WTC11 (cell line): ENCODE results near the gene NUP210. TPM values are rescaled to one million over a fixed set of nuclear protein-coding genes. Genes with fewer than 3 reads are reported as not detected.

Source experiments
- ATAC-seq: fragments of 200-7000 bp; cut with Tn5 transposase; 2 replicates; pipeline ENCODE4 v1.10.0; 2021; ENCODE audit warnings: mild to moderate bottlenecking, moderate library complexity
- CTCF ChIA-PET: fragments of 300-600 bp; sonication (Branson Sonifier 250); formaldehyde crosslinking; loops from one replicate; lab custom pipeline; 2021; ENCODE audit warnings: antibody characterized with exemption; lab: Charles Lee
- POLR2A ChIA-PET: fragments of 350-600 bp; sonication (Branson Sonifier 250); formaldehyde crosslinking; loops from one replicate; lab custom pipeline; 2021; ENCODE audit warnings: antibody characterized with exemption; lab: Charles Lee
- DNase-seq: peaks from one replicate; pipeline ENCODE4 v3.0.0; 2021; ENCODE audit warnings: low spot score
- H3K27ac Mint-ChIP-seq: 2 replicates; pipeline ENCODE4 v1.8.0; 2021; ENCODE audit warnings: mixed read lengths
- H3K27me3 Mint-ChIP-seq: 2 replicates; pipeline ENCODE4 v1.8.0; 2021; ENCODE audit warnings: low read depth, mild to moderate bottlenecking, moderate library complexity, mixed read lengths
- H3K36me3 Mint-ChIP-seq: 2 replicates; pipeline ENCODE4 v1.8.0; 2021; ENCODE audit warnings: mixed read lengths
- H3K4me1 Mint-ChIP-seq: 2 replicates; pipeline ENCODE4 v1.8.0; 2022; ENCODE audit warnings: mixed read lengths
- H3K4me3 Mint-ChIP-seq: 2 replicates; pipeline ENCODE4 v1.8.0; 2021; ENCODE audit warnings: mild to moderate bottlenecking, moderate library complexity, mixed read lengths
- H3K9me3 Mint-ChIP-seq: 2 replicates; pipeline ENCODE4 v1.8.0; 2021; ENCODE audit warnings: mixed read lengths
- ELF4 ChIP-seq: sonication (generic); formaldehyde crosslinking; IDR thresholded peaks from 2 replicates; pipeline ENCODE4 v1.8.1; 2022; ENCODE audit warnings: low read depth, mild to moderate bottlenecking, moderate library complexity, missing genetic modification reagents
- FOXK1 ChIP-seq: sonication (generic); formaldehyde crosslinking; IDR thresholded peaks from 2 replicates; pipeline ENCODE4 v1.8.0; 2022; ENCODE audit warnings: mild to moderate bottlenecking, moderate library complexity, missing genetic modification reagents
- FOXP1 ChIP-seq: sonication (generic); formaldehyde crosslinking; IDR thresholded peaks from 2 replicates; pipeline ENCODE4 v1.8.0; 2022; ENCODE audit warnings: missing genetic modification reagents, mild to moderate bottlenecking, moderate library complexity, borderline replicate concordance
- GTF2I ChIP-seq: fragments of 250-450 bp; sonication (Bioruptor Pico); conservative IDR thresholded peaks from 2 replicates; pipeline ENCODE4 v1.4.0; 2021; ENCODE audit warnings: mild to moderate bottlenecking
- MYBL2 ChIP-seq: sonication (generic); formaldehyde crosslinking; IDR thresholded peaks from 2 replicates; pipeline ENCODE4 v1.8.1; 2023; ENCODE audit warnings: mild to moderate bottlenecking, moderate library complexity, missing genetic modification reagents
- NFATC4 ChIP-seq: fragments of 250-450 bp; sonication (Bioruptor Pico); IDR thresholded peaks from 2 replicates; pipeline ENCODE4 v1.9.0; 2021; ENCODE audit warnings: mild to moderate bottlenecking
- ZNF138 ChIP-seq: sonication (generic); formaldehyde crosslinking; conservative IDR thresholded peaks from 2 replicates; pipeline ENCODE4 v1.8.1; 2022; ENCODE audit warnings: mild to moderate bottlenecking, moderate library complexity, missing genetic modification reagents
- ZNF317 ChIP-seq: sonication (generic); formaldehyde crosslinking; IDR thresholded peaks from 2 replicates; pipeline ENCODE4 v1.8.1; 2023; ENCODE audit warnings: low read depth, mild to moderate bottlenecking, moderate library complexity, missing genetic modification reagents, borderline replicate concordance
- ZNF671 ChIP-seq: fragments of 250-450 bp; sonication (Bioruptor Pico); IDR thresholded peaks from 2 replicates; pipeline ENCODE4 v1.8.0; 2021; ENCODE audit warnings: mild to moderate bottlenecking
- total RNA-seq: library from RNA; stranded (reverse); gene quantifications from 3 replicates; pipeline ENCODE4 v1.2.3, GENCODE V29; 2021
- TF ChIP-seq, protein P1 (sequence below): sonication (generic); formaldehyde crosslinking; IDR thresholded peaks from 2 replicates; pipeline ENCODE4 v1.8.1; 2023; ENCODE audit warnings: mild to moderate bottlenecking, moderate library complexity, missing genetic modification reagents
- TF ChIP-seq, protein P2 (sequence below): sonication (generic); formaldehyde crosslinking; IDR thresholded peaks from 2 replicates; pipeline ENCODE4 v1.8.1; 2022; ENCODE audit warnings: low read depth, mild to moderate bottlenecking, moderate library complexity, missing genetic modification reagents, borderline replicate concordance
- TF ChIP-seq, protein P3 (sequence below): sonication (generic); formaldehyde crosslinking; conservative IDR thresholded peaks from 2 replicates; pipeline ENCODE4 v1.8.1; 2022; ENCODE audit warnings: mild to moderate bottlenecking, missing genetic modification reagents
- TF ChIP-seq, protein P4 (sequence below): sonication (generic); formaldehyde crosslinking; IDR thresholded peaks from 2 replicates; pipeline ENCODE4 v1.8.0; 2022; ENCODE audit warnings: mild to moderate bottlenecking, missing genetic modification reagents
- TF ChIP-seq, protein P5 (sequence below): sonication (generic); formaldehyde crosslinking; IDR thresholded peaks from 2 replicates; pipeline ENCODE4 v1.8.1; 2023; ENCODE audit warnings: mild to moderate bottlenecking, missing genetic modification reagents
- TF ChIP-seq, protein P6 (sequence below): sonication (generic); formaldehyde crosslinking; IDR thresholded peaks from 2 replicates; pipeline ENCODE4 v1.8.0; 2022; ENCODE audit warnings: missing genetic modification reagents
- TF ChIP-seq, protein P7 (sequence below): sonication (generic); formaldehyde crosslinking; IDR thresholded peaks from 2 replicates; pipeline ENCODE4 v1.8.0; 2023; ENCODE audit warnings: missing genetic modification reagents
- TF ChIP-seq, protein P8 (sequence below): fragments of 200-600 bp; IDR thresholded peaks from 2 replicates; pipeline ENCODE4 v1.8.0; 2022; ENCODE audit warnings: antibody characterized with exemption
- TF ChIP-seq, protein P9 (sequence below): sonication (generic); formaldehyde crosslinking; IDR thresholded peaks from 2 replicates; pipeline ENCODE4 v1.8.1; 2022; ENCODE audit warnings: mild to moderate bottlenecking, moderate library complexity, missing genetic modification reagents
- TF ChIP-seq, protein P10 (sequence below): sonication (generic); formaldehyde crosslinking; IDR thresholded peaks from 2 replicates; pipeline ENCODE4 v1.8.0; 2023; ENCODE audit warnings: mild to moderate bottlenecking, missing genetic modification reagents

Gene NUP210
- total RNA-seq, 1 experiment from 2014 or later: 59.2 TPM

DNA sequence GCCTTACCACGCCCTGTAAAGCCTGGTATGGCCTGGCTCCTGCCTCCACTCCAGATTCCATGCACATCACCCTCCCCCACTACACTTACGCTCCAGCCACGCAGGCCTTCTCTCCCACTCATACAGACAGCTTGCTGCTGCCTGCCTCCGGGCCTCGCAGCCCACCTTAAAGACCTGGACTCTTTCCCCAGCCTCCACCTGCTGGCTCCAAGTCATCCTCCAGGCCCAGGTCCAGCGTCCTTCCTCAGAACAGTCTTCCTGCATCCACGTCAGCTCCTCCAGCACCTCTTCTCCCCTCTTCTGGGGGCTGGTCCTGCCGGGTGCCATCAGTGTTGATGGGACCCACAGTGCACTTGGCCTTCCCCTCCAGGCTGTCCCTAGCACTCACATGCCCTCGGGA is 75.5 kb downstream of the NUP210 start (continued):
- TF ChIP-seq, protein P1, sequence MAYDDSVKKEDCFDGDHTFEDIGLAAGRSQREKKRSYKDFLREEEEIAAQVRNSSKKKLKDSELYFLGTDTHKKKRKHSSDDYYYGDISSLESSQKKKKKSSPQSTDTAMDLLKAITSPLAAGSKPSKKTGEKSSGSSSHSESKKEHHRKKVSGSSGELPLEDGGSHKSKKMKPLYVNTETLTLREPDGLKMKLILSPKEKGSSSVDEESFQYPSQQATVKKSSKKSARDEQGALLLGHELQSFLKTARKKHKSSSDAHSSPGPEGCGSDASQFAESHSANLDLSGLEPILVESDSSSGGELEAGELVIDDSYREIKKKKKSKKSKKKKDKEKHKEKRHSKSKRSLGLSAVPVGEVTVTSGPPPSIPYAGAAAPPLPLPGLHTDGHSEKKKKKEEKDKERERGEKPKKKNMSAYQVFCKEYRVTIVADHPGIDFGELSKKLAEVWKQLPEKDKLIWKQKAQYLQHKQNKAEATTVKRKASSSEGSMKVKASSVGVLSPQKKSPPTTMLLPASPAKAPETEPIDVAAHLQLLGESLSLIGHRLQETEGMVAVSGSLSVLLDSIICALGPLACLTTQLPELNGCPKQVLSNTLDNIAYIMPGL (CRISPR knock-in tag): no peak
- no peak for TF ChIP-seq ZNF138
- TF ChIP-seq, all 79 proteins: peak for 0

DNA sequence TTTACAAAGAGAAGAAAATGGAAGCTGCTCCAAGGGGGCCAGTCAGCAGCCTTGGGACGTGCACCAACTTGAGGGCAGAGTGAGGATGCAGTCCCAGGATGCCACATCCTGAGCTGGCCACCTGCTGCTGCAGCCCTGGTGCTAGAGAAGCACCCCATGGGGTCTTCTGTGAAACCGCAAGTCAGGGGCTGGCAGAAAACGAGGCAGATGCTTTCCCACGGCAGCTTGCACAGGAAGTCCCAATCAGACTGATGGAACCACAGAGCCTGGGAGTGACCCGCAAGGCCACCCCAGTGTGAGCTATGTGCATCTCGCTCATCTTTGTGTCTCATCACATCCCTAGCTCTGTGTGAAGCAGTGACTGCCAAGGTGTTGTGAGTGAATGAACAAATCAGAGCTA is 76.5 kb downstream of the NUP210 start:
- TF ChIP-seq, protein P2, sequence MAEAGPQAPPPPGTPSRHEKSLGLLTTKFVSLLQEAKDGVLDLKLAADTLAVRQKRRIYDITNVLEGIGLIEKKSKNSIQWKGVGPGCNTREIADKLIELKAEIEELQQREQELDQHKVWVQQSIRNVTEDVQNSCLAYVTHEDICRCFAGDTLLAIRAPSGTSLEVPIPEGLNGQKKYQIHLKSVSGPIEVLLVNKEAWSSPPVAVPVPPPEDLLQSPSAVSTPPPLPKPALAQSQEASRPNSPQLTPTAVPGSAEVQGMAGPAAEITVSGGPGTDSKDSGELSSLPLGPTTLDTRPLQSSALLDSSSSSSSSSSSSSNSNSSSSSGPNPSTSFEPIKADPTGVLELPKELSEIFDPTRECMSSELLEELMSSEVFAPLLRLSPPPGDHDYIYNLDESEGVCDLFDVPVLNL (CRISPR knock-in tag): no peak
- no peak for TF ChIP-seq FOXK1 (CRISPR knock-in tag)
- no peak for TF ChIP-seq NFATC4 (CRISPR knock-in tag)
- TF ChIP-seq, protein P3, sequence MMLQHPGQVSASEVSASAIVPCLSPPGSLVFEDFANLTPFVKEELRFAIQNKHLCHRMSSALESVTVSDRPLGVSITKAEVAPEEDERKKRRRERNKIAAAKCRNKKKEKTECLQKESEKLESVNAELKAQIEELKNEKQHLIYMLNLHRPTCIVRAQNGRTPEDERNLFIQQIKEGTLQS (CRISPR knock-in tag): no peak
- no peak for TF ChIP-seq ZNF317 (CRISPR knock-in tag)
- no peak for TF ChIP-seq ELF4
- TF ChIP-seq, protein P4, sequence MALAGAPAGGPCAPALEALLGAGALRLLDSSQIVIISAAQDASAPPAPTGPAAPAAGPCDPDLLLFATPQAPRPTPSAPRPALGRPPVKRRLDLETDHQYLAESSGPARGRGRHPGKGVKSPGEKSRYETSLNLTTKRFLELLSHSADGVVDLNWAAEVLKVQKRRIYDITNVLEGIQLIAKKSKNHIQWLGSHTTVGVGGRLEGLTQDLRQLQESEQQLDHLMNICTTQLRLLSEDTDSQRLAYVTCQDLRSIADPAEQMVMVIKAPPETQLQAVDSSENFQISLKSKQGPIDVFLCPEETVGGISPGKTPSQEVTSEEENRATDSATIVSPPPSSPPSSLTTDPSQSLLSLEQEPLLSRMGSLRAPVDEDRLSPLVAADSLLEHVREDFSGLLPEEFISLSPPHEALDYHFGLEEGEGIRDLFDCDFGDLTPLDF (CRISPR knock-in tag): no peak
- TF ChIP-seq, protein P5, sequence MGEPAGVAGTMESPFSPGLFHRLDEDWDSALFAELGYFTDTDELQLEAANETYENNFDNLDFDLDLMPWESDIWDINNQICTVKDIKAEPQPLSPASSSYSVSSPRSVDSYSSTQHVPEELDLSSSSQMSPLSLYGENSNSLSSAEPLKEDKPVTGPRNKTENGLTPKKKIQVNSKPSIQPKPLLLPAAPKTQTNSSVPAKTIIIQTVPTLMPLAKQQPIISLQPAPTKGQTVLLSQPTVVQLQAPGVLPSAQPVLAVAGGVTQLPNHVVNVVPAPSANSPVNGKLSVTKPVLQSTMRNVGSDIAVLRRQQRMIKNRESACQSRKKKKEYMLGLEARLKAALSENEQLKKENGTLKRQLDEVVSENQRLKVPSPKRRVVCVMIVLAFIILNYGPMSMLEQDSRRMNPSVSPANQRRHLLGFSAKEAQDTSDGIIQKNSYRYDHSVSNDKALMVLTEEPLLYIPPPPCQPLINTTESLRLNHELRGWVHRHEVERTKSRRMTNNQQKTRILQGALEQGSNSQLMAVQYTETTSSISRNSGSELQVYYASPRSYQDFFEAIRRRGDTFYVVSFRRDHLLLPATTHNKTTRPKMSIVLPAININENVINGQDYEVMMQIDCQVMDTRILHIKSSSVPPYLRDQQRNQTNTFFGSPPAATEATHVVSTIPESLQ (CRISPR knock-in tag): no peak
- TF ChIP-seq, protein P6, sequence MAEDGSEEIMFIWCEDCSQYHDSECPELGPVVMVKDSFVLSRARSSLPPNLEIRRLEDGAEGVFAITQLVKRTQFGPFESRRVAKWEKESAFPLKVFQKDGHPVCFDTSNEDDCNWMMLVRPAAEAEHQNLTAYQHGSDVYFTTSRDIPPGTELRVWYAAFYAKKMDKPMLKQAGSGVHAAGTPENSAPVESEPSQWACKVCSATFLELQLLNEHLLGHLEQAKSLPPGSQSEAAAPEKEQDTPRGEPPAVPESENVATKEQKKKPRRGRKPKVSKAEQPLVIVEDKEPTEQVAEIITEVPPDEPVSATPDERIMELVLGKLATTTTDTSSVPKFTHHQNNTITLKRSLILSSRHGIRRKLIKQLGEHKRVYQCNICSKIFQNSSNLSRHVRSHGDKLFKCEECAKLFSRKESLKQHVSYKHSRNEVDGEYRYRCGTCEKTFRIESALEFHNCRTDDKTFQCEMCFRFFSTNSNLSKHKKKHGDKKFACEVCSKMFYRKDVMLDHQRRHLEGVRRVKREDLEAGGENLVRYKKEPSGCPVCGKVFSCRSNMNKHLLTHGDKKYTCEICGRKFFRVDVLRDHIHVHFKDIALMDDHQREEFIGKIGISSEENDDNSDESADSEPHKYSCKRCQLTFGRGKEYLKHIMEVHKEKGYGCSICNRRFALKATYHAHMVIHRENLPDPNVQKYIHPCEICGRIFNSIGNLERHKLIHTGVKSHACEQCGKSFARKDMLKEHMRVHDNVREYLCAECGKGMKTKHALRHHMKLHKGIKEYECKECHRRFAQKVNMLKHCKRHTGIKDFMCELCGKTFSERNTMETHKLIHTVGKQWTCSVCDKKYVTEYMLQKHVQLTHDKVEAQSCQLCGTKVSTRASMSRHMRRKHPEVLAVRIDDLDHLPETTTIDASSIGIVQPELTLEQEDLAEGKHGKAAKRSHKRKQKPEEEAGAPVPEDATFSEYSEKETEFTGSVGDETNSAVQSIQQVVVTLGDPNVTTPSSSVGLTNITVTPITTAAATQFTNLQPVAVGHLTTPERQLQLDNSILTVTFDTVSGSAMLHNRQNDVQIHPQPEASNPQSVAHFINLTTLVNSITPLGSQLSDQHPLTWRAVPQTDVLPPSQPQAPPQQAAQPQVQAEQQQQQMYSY (CRISPR knock-in tag): no peak
- TF ChIP-seq, protein P7, sequence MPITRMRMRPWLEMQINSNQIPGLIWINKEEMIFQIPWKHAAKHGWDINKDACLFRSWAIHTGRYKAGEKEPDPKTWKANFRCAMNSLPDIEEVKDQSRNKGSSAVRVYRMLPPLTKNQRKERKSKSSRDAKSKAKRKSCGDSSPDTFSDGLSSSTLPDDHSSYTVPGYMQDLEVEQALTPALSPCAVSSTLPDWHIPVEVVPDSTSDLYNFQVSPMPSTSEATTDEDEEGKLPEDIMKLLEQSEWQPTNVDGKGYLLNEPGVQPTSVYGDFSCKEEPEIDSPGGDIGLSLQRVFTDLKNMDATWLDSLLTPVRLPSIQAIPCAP (CRISPR knock-in tag): no peak
- no peak for TF ChIP-seq MYBL2 (CRISPR knock-in tag)
- no peak for TF ChIP-seq ZNF671 (CRISPR knock-in tag)
- TF ChIP-seq, protein P8, sequence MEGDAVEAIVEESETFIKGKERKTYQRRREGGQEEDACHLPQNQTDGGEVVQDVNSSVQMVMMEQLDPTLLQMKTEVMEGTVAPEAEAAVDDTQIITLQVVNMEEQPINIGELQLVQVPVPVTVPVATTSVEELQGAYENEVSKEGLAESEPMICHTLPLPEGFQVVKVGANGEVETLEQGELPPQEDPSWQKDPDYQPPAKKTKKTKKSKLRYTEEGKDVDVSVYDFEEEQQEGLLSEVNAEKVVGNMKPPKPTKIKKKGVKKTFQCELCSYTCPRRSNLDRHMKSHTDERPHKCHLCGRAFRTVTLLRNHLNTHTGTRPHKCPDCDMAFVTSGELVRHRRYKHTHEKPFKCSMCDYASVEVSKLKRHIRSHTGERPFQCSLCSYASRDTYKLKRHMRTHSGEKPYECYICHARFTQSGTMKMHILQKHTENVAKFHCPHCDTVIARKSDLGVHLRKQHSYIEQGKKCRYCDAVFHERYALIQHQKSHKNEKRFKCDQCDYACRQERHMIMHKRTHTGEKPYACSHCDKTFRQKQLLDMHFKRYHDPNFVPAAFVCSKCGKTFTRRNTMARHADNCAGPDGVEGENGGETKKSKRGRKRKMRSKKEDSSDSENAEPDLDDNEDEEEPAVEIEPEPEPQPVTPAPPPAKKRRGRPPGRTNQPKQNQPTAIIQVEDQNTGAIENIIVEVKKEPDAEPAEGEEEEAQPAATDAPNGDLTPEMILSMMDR: no peak
- TF ChIP-seq, protein P9, sequence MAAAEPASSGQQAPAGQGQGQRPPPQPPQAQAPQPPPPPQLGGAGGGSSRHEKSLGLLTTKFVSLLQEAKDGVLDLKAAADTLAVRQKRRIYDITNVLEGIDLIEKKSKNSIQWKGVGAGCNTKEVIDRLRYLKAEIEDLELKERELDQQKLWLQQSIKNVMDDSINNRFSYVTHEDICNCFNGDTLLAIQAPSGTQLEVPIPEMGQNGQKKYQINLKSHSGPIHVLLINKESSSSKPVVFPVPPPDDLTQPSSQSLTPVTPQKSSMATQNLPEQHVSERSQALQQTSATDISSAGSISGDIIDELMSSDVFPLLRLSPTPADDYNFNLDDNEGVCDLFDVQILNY (CRISPR knock-in tag): no peak
- TF ChIP-seq GTF2I (CRISPR knock-in tag): no peak
- TF ChIP-seq FOXP1 (CRISPR knock-in tag): no peak
- TF ChIP-seq, protein P10, sequence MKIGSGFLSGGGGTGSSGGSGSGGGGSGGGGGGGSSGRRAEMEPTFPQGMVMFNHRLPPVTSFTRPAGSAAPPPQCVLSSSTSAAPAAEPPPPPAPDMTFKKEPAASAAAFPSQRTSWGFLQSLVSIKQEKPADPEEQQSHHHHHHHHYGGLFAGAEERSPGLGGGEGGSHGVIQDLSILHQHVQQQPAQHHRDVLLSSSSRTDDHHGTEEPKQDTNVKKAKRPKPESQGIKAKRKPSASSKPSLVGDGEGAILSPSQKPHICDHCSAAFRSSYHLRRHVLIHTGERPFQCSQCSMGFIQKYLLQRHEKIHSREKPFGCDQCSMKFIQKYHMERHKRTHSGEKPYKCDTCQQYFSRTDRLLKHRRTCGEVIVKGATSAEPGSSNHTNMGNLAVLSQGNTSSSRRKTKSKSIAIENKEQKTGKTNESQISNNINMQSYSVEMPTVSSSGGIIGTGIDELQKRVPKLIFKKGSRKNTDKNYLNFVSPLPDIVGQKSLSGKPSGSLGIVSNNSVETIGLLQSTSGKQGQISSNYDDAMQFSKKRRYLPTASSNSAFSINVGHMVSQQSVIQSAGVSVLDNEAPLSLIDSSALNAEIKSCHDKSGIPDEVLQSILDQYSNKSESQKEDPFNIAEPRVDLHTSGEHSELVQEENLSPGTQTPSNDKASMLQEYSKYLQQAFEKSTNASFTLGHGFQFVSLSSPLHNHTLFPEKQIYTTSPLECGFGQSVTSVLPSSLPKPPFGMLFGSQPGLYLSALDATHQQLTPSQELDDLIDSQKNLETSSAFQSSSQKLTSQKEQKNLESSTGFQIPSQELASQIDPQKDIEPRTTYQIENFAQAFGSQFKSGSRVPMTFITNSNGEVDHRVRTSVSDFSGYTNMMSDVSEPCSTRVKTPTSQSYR (CRISPR knock-in tag): no peak
- POLR2A ChIA-PET: interaction anchor here (0.5 kb wide), 1 partner anchor 66 kb away, joined by 3 read pairs; no protein-coding TSS in a partner anchor
- no peaks in the 10 kb centered on the region for H3K9me3 Mint-ChIP-seq
- no peaks in the 10 kb centered on the region for H3K27me3 Mint-ChIP-seq
- peaks cover 51% of the 10 kb centered on the region for H3K4me1 Mint-ChIP-seq
- H3K36me3 Mint-ChIP-seq: peaks cover 41% of the 10 kb centered on the region
- no peak for ATAC-seq
- H3K27ac Mint-ChIP-seq: no peak overlapping the region
- CTCF ChIA-PET: interaction anchor here (0.9 to 2.1 kb wide), 6 partner anchors 10 to 143 kb away, joined by 3 to 7 read pairs (median 4); no protein-coding TSS in a partner anchor
- no peak for DNase-seq
- no peak overlapping the region for H3K4me3 Mint-ChIP-seq
